NCI-H524 (cell line): ENCODE results near the gene PLA2G4E.

Source experiments
- DNase-seq, 2 experiments: peaks; one replicate each; lab custom pipeline; 2025; lab: John Stamatoyannopoulos, UW

The PLA2G4E gene

GRCh38 chr15:42021593-42021992, 751 bp upstream of the PLA2G4E start:
- DNase-seq = no peak

GRCh38 chr15:42018306-42019224, 2.3 kb downstream of the PLA2G4E start:
- DNase-seq = no peak

DNA sequence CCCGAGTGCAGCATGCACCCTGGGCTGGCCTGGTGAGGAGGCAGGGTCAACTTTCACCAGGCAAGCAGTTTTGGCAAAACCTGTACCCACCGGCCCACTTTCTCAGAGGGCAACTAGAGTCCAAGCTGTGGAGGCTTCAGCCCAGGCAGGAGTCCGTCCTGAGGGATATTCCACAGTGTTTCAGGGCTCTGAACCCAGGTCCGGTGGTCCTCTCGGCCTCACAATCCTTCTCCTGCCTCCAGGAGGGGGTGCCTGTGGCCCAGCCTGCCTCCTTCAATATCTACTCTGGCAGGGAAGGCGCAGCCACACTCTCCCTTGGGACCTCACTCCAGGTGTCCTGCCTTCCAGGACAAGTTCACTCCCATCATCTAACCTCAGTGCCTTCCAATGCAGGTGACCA, 3.9 kb downstream of the PLA2G4E start:
- no peak for DNase-seq

GRCh38 chr15:42014406-42014805, 6.4 kb downstream of the PLA2G4E start:
- DNase-seq = no peak

GRCh38 chr15:42012928-42013482, 7.8 kb downstream of the PLA2G4E start:
- DNase-seq = no peak

GRCh38 chr15:42012241-42012640, 8.6 kb downstream of the PLA2G4E start:
- no peak for DNase-seq

GRCh38 chr15:42011074-42011473, 9.8 kb downstream of the PLA2G4E start:
- no peak for DNase-seq

DNA sequence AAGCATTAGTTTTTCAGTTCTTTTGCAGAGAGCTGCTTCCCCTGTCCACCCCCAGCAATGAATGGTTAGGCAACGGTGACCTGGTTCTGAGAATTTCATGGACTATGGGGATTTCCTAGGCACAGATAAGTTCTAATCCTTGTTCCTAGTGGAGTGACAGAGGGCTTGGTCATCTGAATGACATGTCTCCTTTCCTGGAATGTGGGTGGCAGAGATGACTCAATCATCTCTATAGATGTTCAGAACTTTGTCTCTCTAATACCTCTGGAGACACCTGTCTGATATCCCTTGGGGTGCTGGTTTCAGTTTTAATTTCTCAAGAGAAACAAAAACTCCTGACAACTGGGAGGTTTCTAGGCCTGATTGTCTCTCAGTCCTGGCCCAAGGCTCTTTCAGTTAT, 10.4 kb downstream of the PLA2G4E start:
- no peak for DNase-seq

DNA sequence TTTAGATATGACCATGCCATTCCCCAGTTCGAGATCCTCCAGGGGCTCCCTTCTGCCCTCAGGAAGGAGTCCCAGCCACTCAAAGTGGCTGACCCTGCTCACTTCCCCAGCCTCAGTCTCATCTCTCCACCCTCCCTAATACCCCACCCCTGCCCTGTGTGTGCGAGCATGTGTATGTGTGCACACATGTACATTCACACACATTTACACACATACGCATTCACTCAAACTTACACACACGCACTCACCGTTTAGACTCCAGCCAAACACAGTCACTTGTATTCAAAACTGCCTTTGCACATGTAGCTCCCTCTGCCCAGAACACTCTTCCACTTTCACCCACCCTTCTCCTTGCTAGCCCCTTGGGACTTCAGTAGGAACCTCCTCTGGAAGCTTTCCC, 11.4 kb downstream of the PLA2G4E start:
- no peak for DNase-seq

GRCh38 chr15:42009022-42009421, 11.8 kb downstream of the PLA2G4E start:
- DNase-seq = no peak

DNA sequence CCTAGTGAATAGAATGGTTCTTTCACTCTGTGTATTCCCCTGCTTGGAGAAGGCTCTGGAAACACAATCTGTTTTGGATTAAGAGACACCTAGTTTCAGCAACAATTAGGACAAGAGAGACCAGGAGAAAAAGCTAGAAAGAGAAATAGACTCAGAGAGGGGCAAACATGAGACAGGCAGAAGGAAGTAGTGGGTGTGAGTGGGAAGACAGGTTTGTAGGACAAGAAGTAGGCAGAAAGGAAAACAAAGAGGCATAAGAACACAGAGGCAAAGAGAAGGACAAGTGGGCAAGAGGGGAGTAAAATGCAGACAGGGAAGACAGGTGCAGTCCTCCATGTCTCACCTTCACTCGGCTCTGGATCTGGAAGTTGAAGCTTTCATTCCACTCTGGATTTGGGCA, 13.5 kb downstream of the PLA2G4E start:
- DNase-seq = no peak

- DNase-seq = no peak
Measured at GRCh38 chr15:42002333-42002732, 18.5 kb downstream of the PLA2G4E start.

- DNase-seq = no peak
Measured at GRCh38 chr15:42001236-42001635, 19.6 kb downstream of the PLA2G4E start.

- no peak for DNase-seq
Measured at GRCh38 chr15:41999290-42000285, 21.3 kb downstream of the PLA2G4E start.

GRCh38 chr15:41997845-41998244, 23.0 kb downstream of the PLA2G4E start:
- no peak for DNase-seq

DNA sequence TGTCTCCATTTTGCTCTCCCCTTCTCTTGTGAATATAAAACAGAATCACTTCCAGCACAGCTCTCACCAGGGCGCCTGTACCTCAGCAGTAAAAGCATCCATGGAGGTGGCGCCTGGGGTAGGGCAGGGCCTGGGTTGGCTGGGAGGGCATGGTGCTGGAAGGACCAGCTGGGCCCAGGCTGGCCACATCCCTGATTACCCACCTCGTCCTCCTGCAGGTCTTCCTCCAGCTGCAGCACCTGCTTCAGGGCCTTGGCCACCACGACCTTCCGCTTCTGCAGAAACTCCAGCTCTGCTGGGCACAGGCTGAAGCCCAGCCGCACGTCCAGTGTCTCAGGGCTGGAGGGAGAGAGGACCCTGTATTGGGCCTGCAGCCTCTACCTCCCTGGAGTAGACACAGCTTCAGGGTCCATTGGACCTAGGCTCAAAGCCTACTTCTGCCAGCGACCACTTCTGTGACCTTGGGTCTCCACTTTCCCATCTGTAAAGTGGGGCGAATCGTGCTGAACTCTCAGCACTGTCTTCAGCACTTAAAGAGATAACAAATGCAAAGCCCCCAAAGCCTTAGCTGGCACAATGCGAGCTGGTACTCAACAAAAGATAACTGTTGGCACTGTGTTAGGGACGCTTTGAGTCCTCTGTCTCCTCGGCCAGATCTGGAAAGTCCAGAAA, 23.8 kb downstream of the PLA2G4E start:
- DNase-seq = no peak

GRCh38 chr15:41996376-41996775, 24.5 kb downstream of the PLA2G4E start:
- DNase-seq = no peak

DNA sequence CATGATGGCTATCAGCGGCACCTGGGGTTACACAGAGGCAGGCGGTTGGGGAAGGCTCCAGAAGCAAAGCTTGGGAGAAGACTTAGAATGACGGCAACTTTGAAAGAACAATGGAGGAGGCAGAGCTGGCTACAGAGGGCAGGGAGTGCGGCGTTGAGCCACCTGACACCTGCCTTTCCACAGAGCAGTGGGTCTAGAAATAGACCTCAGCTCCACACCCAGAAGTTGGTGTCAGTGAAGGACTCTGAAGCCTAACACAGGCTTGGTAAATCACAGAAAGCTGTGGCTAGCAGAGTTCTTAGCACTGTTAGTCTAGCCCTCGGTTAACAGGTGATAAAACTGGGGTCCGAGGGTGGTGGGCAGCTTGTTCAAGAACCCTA, 25.4 kb downstream of the PLA2G4E start:
- no peak for DNase-seq

DNA sequence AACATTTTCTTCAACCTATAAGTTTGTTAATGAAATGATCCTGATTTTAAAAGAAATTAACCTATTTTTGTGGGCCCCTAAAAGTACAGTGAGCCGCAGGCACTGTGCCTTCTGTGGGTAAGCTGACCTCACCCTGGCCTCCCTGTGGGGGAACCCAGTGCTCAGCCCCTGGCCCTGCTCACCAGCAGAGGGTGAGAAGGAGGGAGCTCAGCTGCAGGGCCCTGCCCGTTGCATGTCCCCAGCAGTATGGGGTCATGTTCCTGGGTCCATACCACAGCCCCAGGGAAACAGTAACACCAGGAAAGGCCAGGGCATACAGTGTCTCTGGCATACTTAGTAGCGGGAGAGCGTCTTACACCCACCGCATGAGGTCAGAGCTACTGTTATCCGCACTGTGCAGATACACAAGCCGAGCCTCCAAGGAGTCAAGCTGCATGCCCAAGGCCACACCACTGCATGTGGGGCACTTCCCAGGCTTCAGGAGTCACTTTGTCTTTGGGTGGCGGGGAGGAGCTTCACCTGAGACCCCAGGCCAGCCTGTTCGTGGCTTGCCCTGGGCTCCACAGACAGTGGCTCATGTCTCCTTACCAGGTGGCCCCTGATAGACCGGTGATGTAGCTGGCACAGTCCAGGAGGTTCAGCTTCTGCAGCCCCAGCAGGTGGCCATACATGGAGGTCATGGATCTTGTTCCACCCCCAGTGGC, 25.9 kb downstream of the PLA2G4E start:
- DNase-seq = no peak

- DNase-seq = no peak
Measured at GRCh38 chr15:41994171-41994650, 26.6 kb downstream of the PLA2G4E start.
